Left ventricle myocardium inferior (tissue), 1 donor: ENCODE data around the gene DPCD. TPM values are rescaled to one million over a fixed set of nuclear protein-coding genes. Genes with fewer than 3 reads are reported as not detected.

ENCODE experiments used
- DNase-seq: peaks from one replicate; pipeline ENCODE4 v3.0.0-alpha.2; 2020
- H3K27ac ChIP-seq: fragments of 200-600 bp; replicated peaks from 2 replicates; pipeline ENCODE4 v1.8.0; 2021
- H3K27me3 ChIP-seq: fragments of 200-600 bp; 2 replicates; pipeline ENCODE4 v1.8.0; 2021; ENCODE audit warnings: low read depth
- H3K36me3 ChIP-seq: fragments of 200-600 bp; 2 replicates; pipeline ENCODE4 v1.8.0; 2021
- H3K4me1 ChIP-seq: fragments of 200-600 bp; 2 replicates; pipeline ENCODE4 v1.8.0; 2021
- H3K4me3 ChIP-seq: fragments of 200-600 bp; 2 replicates; pipeline ENCODE4 v1.8.0; 2021; ENCODE audit warnings: mild to moderate bottlenecking, moderate library complexity
- H3K9me3 ChIP-seq: fragments of 200-600 bp; replicated peaks from 2 replicates; pipeline ENCODE4 v1.8.0; 2021
- CTCF ChIP-seq: fragments of 200-600 bp; IDR thresholded peaks from 2 replicates; pipeline ENCODE4 v1.8.0; 2021; ENCODE audit warnings: antibody characterized with exemption, mild to moderate bottlenecking, borderline replicate concordance
- intact Hi-C: fragments of 100-400 bp; cut with micrococcal nuclease; formaldehyde crosslinking; loops from one replicate; pipeline ENCODE4 v1.11.0; 2022
- total RNA-seq: library from RNA; stranded (reverse); fragmentation: NEBNext Ultra II Directional; extraction: Animal tissue kit (Norgen Biotek cat#: 25700); gene quantifications from one replicate; pipeline ENCODE4 v1.2.1, GENCODE V29; 2021
- donor health status: DM: no; HTN: yes; CAD: no; lungs with severe emphysema.

DPCD gene
- total RNA-seq, 1 donor from 2014 or later = 24.0 TPM

- no peaks in the 10 kb centered on the region for H3K9me3 ChIP-seq
- intact Hi-C loops = no loop called here
- H3K27ac ChIP-seq = no peak overlapping the region
- no peak for DNase-seq
- TF ChIP-seq CTCF = no peak
- peaks cover 48% of the 10 kb centered on the region for H3K36me3 ChIP-seq
- H3K4me1 ChIP-seq = peaks cover 22% of the 10 kb centered on the region
- no peaks in the 10 kb centered on the region for H3K27me3 ChIP-seq
- no peak overlapping the region for H3K4me3 ChIP-seq
These were observed 35.4 kb downstream of the DPCD start for GRCh38 chr10:101623528-101623927.

GRCh38 chr10:101624526-101625102 is 36.5 kb downstream of the DPCD start:
- no peak for TF ChIP-seq CTCF
- Histone ChIP-seq H3K4me3 (no peak overlapping the region), H3K9me3 (no peaks in the 10 kb centered on the region), H3K36me3 (peaks cover 47% of the 10 kb centered on the region), H3K4me1 (peaks cover 23% of the 10 kb centered on the region), H3K27ac (peak overlapping the region; percentile 14), H3K27me3 (no peaks in the 10 kb centered on the region)
- intact Hi-C loops = no loop called here
- no peak for DNase-seq

GRCh38 chr10:101625821-101626412 is 37.8 kb downstream of the DPCD start:
- no peaks in the 10 kb centered on the region for H3K27me3 ChIP-seq
- intact Hi-C loops = no loop called here
- H3K27ac ChIP-seq = no peak overlapping the region
- no peak overlapping the region for H3K4me3 ChIP-seq
- no peaks in the 10 kb centered on the region for H3K9me3 ChIP-seq
- no peak for DNase-seq
- no peak for TF ChIP-seq CTCF
- peaks cover 35% of the 10 kb centered on the region for H3K4me1 ChIP-seq
- peaks cover 35% of the 10 kb centered on the region for H3K36me3 ChIP-seq

- H3K9me3 ChIP-seq = no peaks in the 10 kb centered on the region
- H3K27ac ChIP-seq = no peak overlapping the region
- peaks cover 3% of the 10 kb centered on the region for H3K36me3 ChIP-seq
- peak; percentile 40 for DNase-seq
- no peak for TF ChIP-seq CTCF
- H3K27me3 ChIP-seq = no peaks in the 10 kb centered on the region
- H3K4me3 ChIP-seq = no peak overlapping the region
- peaks cover 41% of the 10 kb centered on the region for H3K4me1 ChIP-seq
- intact Hi-C loops = no loop called here
These were observed 41.9 kb downstream of the DPCD start for GRCh38 chr10:101629837-101630632.

DNA sequence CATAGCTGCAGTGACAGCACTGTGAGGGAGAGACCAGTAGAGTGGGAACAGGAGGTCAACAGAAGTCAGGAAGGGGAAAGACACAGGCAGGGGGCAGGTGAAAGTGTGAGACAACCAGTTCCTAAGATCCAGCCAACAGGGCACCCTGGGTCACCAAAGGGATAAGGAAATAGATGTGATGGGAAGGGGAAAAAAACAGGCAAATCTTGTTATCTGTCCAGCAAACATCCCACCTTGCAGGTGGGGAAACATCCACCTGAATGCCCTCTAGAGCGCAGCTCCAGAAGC is 42.5 kb downstream of the DPCD start:
- TF ChIP-seq CTCF = no peak
- no peaks in the 10 kb centered on the region for H3K9me3 ChIP-seq
- H3K4me1 ChIP-seq = peaks cover 37% of the 10 kb centered on the region
- DNase-seq = no peak
- no peaks in the 10 kb centered on the region for H3K27me3 ChIP-seq
- H3K36me3 ChIP-seq = peaks cover 3% of the 10 kb centered on the region
- intact Hi-C loops = no loop called here
- H3K27ac ChIP-seq = no peak overlapping the region
- no peak overlapping the region for H3K4me3 ChIP-seq
